Mucosa of rectum (tissue), 2 donors: ENCODE results near the gene CHD9.
A peak's percentile ranks its signal among the peaks of the same experiment; 100 is the strongest.
"Not testable (repeated sequence)": the region's sequence is repeated elsewhere in the genome, so short reads cannot be mapped to it uniquely, and the experiment has no call there.

Source experiments
- H3K27ac ChIP-seq, 2 donors: one replicate each; pipeline ENCODE4 v1.7.0; 2013; ENCODE audit warnings: inconsistent platforms in 2 of 2, low read depth in 2 of 2, low read length in 2 of 2
- H3K27me3 ChIP-seq, 2 donors: one replicate each; pipeline ENCODE4 v1.7.0; 2013; ENCODE audit warnings: low read length in 2 of 2; ENCODE audit not compliant: control insufficient read depth in 2 of 2, insufficient read depth in 2 of 2
- H3K36me3 ChIP-seq, 2 donors: one replicate each; pipeline ENCODE4 v1.7.0; 2013; ENCODE audit warnings: low read length in 2 of 2; ENCODE audit not compliant: control insufficient read depth in 2 of 2, insufficient read depth in 2 of 2
- H3K4me1 ChIP-seq, 2 donors: one replicate each; pipeline ENCODE4 v1.7.0; 2013; ENCODE audit warnings: low read length in 2 of 2, mild to moderate bottlenecking in 1 of 2; ENCODE audit not compliant: control insufficient read depth in 2 of 2, insufficient read depth in 2 of 2
- H3K4me3 ChIP-seq, 2 donors: one replicate each; pipeline ENCODE4 v1.7.0; 2013; ENCODE audit warnings: low read length in 2 of 2
- H3K9ac ChIP-seq, 2 donors: one replicate each; pipeline ENCODE4 v1.7.0; 2013; ENCODE audit warnings: low read length in 2 of 2, low read depth in 1 of 2, mild to moderate bottlenecking in 1 of 2
- H3K9me3 ChIP-seq, 2 donors: one replicate each; pipeline ENCODE4 v1.7.0; 2013; ENCODE audit warnings: low read length in 2 of 2; ENCODE audit not compliant: control insufficient read depth in 2 of 2
- donor health status: healthy.
- donor health status: Normal muscosa, but diverticular disease.

CHD9 gene

GRCh38 chr16:53073022-53073421 is 18.2 kb downstream of the CHD9 start:
- Histone ChIP-seq H3K27ac (no peak overlapping the region), H3K27me3 (no peaks in the 10 kb centered on the region), H3K9ac (no peak overlapping the region), H3K4me1 (peaks cover 3 to 5% of the 10 kb centered on the region in 2 donors), H3K36me3 (peaks cover 0 to 4% of the 10 kb centered on the region in 2 donors), H3K9me3 (no peaks in the 10 kb centered on the region), H3K4me3 (no peak overlapping the region)

GRCh38 chr16:53074296-53074695 is 19.5 kb downstream of the CHD9 start:
- not testable (repeated sequence) for H3K27me3 ChIP-seq

GRCh38 chr16:53075461-53075860 is 20.7 kb downstream of the CHD9 start:
- not testable (repeated sequence) for H3K9ac ChIP-seq, H3K27me3 ChIP-seq, H3K27ac ChIP-seq, H3K4me1 ChIP-seq, H3K36me3 ChIP-seq, H3K4me3 ChIP-seq, H3K9me3 ChIP-seq

More at GRCh38 chr16:53074296-53074695, 19.5 kb downstream of the CHD9 start:
- H3K9me3 ChIP-seq, H3K9ac ChIP-seq, H3K36me3 ChIP-seq, H3K4me1 ChIP-seq, H3K4me3 ChIP-seq, H3K27ac ChIP-seq: not testable (repeated sequence)

- Histone ChIP-seq H3K36me3 (no peaks in the 10 kb centered on the region), H3K4me3 (no peak overlapping the region), H3K4me1 (peaks cover 5 to 6% of the 10 kb centered on the region in 2 donors), H3K27ac (no peak overlapping the region), H3K27me3 (no peaks in the 10 kb centered on the region), H3K9ac (no peak overlapping the region), H3K9me3 (no peaks in the 10 kb centered on the region)
Measured at GRCh38 chr16:53078247-53078646, 23.5 kb downstream of the CHD9 start.

DNA sequence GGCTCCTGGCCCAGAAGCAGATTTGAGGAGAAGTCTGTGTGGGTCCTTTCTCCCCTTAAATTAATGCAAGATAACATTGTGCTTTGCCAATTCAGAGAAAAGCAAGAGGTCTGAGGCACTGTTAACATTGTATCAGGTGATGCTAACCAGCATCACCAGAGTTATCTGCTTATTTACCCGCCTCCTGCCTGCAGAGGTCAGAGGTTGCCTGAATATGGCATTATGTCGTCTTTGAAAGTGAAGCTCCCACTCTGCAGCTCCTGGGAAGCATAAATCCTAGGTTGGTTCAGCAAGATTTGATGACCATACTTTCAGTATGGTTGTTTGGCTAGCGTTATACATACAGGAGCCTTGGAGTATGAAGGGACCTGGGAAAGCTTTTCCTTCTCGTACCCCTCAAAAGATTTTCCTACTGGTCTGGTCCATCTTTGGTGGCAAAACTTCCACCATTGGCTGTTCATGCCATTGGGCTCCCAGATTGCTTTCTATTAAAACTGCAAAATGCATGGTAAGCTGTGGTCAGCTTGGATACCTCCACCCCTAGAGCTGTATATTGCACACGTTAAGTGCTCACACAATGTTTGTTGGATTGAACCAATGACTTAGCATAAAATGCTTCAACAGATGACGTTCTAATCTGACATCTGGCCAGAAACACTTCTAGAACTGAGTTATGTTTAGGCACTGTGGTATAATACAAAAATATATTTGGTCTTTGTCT is 24.1 kb downstream of the CHD9 start:
- Histone ChIP-seq H3K27me3 (no peaks in the 10 kb centered on the region), H3K9me3 (no peaks in the 10 kb centered on the region), H3K4me3 (no peak overlapping the region), H3K27ac (no peak overlapping the region), H3K4me1 (peaks cover 5 to 6% of the 10 kb centered on the region in 2 donors), H3K36me3 (no peaks in the 10 kb centered on the region), H3K9ac (no peak overlapping the region)

- H3K36me3 ChIP-seq, result no peaks in the 10 kb centered on the region
- no peak overlapping the region for H3K4me3 ChIP-seq
- peak overlapping the region; percentile 44 to 54 for H3K27ac ChIP-seq
- H3K27me3 ChIP-seq, result no peaks in the 10 kb centered on the region
- no peaks in the 10 kb centered on the region for H3K9me3 ChIP-seq
- peaks cover 8 to 11% of the 10 kb centered on the region in 2 donors for H3K4me1 ChIP-seq
- H3K9ac ChIP-seq, result no peak overlapping the region
Measured at GRCh38 chr16:53080345-53081031, 25.7 kb downstream of the CHD9 start.

DNA sequence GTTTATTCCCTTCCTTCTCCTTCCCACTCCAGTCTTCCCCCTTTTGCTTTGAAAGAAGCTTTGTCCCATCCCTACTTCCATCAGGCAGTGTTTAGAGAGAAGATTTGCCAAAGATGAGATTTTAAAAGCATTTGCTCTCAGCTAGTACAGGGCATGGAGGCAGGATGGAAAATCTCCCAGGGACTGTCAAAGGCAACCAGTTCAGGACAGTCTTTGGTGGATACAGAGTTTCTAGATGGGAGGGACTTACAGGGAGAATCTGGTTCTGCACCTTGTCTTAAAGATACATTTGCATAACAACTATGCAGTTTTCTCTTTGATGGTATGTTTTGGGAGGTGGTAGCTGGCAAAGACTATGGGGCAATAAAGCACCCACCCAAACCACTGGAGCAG is 26.2 kb downstream of the CHD9 start:
- Histone ChIP-seq H3K27me3 (no peaks in the 10 kb centered on the region), H3K27ac (peak overlapping the region; percentile 44 to 54), H3K9ac (no peak overlapping the region), H3K4me1 (peaks cover 9 to 16% of the 10 kb centered on the region in 2 donors), H3K4me3 (no peak overlapping the region), H3K36me3 (no peaks in the 10 kb centered on the region), H3K9me3 (no peaks in the 10 kb centered on the region)

- no peak overlapping the region for H3K27ac ChIP-seq
Measured at GRCh38 chr16:53081686-53082407, 27.1 kb downstream of the CHD9 start.

GRCh38 chr16:53082509-53082908 is 27.7 kb downstream of the CHD9 start:
- no peaks in the 10 kb centered on the region for H3K27me3 ChIP-seq
- no peaks in the 10 kb centered on the region for H3K36me3 ChIP-seq
- no peak overlapping the region for H3K9ac ChIP-seq
- no peak overlapping the region for H3K27ac ChIP-seq
- peaks cover 9 to 18% of the 10 kb centered on the region in 2 donors for H3K4me1 ChIP-seq
- no peak overlapping the region for H3K4me3 ChIP-seq
- no peaks in the 10 kb centered on the region for H3K9me3 ChIP-seq

More at GRCh38 chr16:53081686-53082407, 27.1 kb downstream of the CHD9 start:
- H3K9me3 ChIP-seq, result no peaks in the 10 kb centered on the region
- H3K36me3 ChIP-seq, result no peaks in the 10 kb centered on the region
- H3K4me1 ChIP-seq, result peaks cover 9 to 18% of the 10 kb centered on the region in 2 donors
- no peaks in the 10 kb centered on the region for H3K27me3 ChIP-seq
- H3K4me3 ChIP-seq, result no peak overlapping the region
- no peak overlapping the region for H3K9ac ChIP-seq

DNA sequence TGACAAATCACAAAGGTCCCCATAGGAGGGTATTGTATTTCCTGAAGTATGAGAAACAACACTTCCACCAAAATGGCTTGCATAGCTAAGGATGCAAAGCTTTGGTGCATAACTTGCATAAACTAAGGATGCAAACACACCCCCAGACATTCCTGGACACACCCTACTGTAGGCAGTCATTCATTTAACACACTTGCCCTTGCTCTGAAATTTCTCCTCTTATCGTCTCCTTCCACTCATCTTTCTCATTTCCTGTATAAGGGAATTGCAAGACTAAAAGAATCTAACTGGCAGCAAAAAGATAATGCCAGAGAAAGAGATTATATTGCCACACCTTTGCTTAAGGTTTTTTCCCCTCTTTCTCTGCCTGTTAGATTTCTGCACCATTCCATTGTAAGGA is 28.3 kb downstream of the CHD9 start:
- H3K4me1 ChIP-seq, result peaks cover 9 to 18% of the 10 kb centered on the region in 2 donors
- no peak overlapping the region for H3K9ac ChIP-seq
- H3K9me3 ChIP-seq, result no peaks in the 10 kb centered on the region
- no peak overlapping the region for H3K4me3 ChIP-seq
- H3K27me3 ChIP-seq, result no peaks in the 10 kb centered on the region
- H3K36me3 ChIP-seq, result no peaks in the 10 kb centered on the region
- H3K27ac ChIP-seq, result no peak overlapping the region
